ENCODE data around the gene SGCD.

Gene SGCD

GRCh38 chr5:156444753-156445291 lies 117.9 kb downstream of the SGCD start:
- no peaks in the 10 kb centered on the region for H3K36me3 ChIP-seq (ENCODE audit: insufficient read depth, low read length)
- no peaks in the 10 kb centered on the region for H3K27me3 ChIP-seq (ENCODE audit: insufficient read depth, low read length, poor library complexity, severe bottlenecking)
- H2AFZ ChIP-seq (ENCODE audit: low read length), result no peak overlapping the region
- TF ChIP-seq CTCF (conservative IDR thresholded peaks at IDR 0.05; ENCODE audit: low read length), result no peak
- no peaks in the 10 kb centered on the region for H3F3A ChIP-seq (ENCODE audit: low read depth)
- no peaks in the 10 kb centered on the region for H3K4me1 ChIP-seq (ENCODE audit: insufficient read depth, low read length, poor library complexity, severe bottlenecking)
- no peak overlapping the region for H3K4me3 ChIP-seq (ENCODE audit: low read length, poor library complexity, severe bottlenecking)
- H3K9me2 ChIP-seq (replicated peaks; ENCODE audit: low read depth, low read length), result no peaks in the 10 kb centered on the region
- no peaks in the 10 kb centered on the region for H4K20me1 ChIP-seq (ENCODE audit: insufficient read depth, low read length, poor library complexity, severe bottlenecking)
- no peaks in the 10 kb centered on the region for H3K9me3 ChIP-seq (ENCODE audit: insufficient read depth, low read depth, low read length)
- H3K4me2 ChIP-seq (ENCODE audit: low read depth, low read length, poor library complexity, severe bottlenecking), result no peak overlapping the region
- no peak overlapping the region for H3K9ac ChIP-seq (ENCODE audit: low read depth, low read length, poor library complexity, severe bottlenecking)
- no peaks in the 10 kb centered on the region for H3K79me2 ChIP-seq (ENCODE audit: insufficient read depth, low read length)

GRCh38 chr5:156446526-156446925 lies 119.6 kb downstream of the SGCD start:
- no peak overlapping the region for H3K4me2 ChIP-seq (ENCODE audit: low read depth, low read length, poor library complexity, severe bottlenecking)
- H2AFZ ChIP-seq (ENCODE audit: low read length), result no peak overlapping the region
- H3K36me3 ChIP-seq (ENCODE audit: insufficient read depth, low read length), result no peaks in the 10 kb centered on the region
- H3K27me3 ChIP-seq (ENCODE audit: insufficient read depth, low read length, poor library complexity, severe bottlenecking), result no peaks in the 10 kb centered on the region
- H3K79me2 ChIP-seq (ENCODE audit: insufficient read depth, low read length), result no peaks in the 10 kb centered on the region
- H3F3A ChIP-seq (ENCODE audit: low read depth), result no peaks in the 10 kb centered on the region
- H3K9ac ChIP-seq (ENCODE audit: low read depth, low read length, poor library complexity, severe bottlenecking), result no peak overlapping the region
- no peaks in the 10 kb centered on the region for H3K9me2 ChIP-seq (replicated peaks; ENCODE audit: low read depth, low read length)
- H3K4me1 ChIP-seq (ENCODE audit: insufficient read depth, low read length, poor library complexity, severe bottlenecking), result no peaks in the 10 kb centered on the region
- H3K4me3 ChIP-seq (ENCODE audit: low read length, poor library complexity, severe bottlenecking), result no peak overlapping the region
- H3K9me3 ChIP-seq (ENCODE audit: insufficient read depth, low read depth, low read length), result no peaks in the 10 kb centered on the region
- no peaks in the 10 kb centered on the region for H4K20me1 ChIP-seq (ENCODE audit: insufficient read depth, low read length, poor library complexity, severe bottlenecking)
- TF ChIP-seq CTCF (conservative IDR thresholded peaks at IDR 0.05; ENCODE audit: low read length) (no peak), EZH2phosphoT487 (IDR thresholded peaks at IDR 0.05; ENCODE audit: borderline replicate concordance) (no peak)

DNA sequence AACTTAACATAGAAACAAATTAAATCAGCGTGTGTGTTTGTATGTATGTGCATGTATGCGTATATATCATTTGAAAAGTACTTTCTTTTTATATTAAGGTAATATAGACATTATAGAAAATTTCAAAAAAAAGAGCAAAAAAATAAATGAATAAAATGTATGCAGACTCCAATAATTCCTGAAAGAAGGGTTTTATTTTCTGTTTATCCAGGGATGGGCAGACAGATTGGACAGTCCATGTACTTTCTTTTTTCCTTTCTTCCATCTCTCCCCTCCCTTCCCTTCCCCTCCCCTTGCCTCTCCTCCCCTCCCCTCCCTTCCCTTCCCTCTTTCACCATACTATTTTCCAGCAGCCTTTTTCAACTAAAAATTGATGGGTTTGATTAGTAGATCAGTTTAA lies 123.8 kb downstream of the SGCD start:
- no peak overlapping the region for H2AFZ ChIP-seq (ENCODE audit: low read length)
- H3K79me2 ChIP-seq (ENCODE audit: insufficient read depth, low read length), result no peaks in the 10 kb centered on the region
- no peak overlapping the region for H3K4me3 ChIP-seq (ENCODE audit: low read length, poor library complexity, severe bottlenecking)
- H3K4me2 ChIP-seq (ENCODE audit: low read depth, low read length, poor library complexity, severe bottlenecking), result no peak overlapping the region
- TF ChIP-seq CTCF (conservative IDR thresholded peaks at IDR 0.05; ENCODE audit: low read length) (no peak), EZH2phosphoT487 (IDR thresholded peaks at IDR 0.05; ENCODE audit: borderline replicate concordance) (no peak)
- no peak overlapping the region for H3K9ac ChIP-seq (ENCODE audit: low read depth, low read length, poor library complexity, severe bottlenecking)
- H4K20me1 ChIP-seq (ENCODE audit: insufficient read depth, low read length, poor library complexity, severe bottlenecking), result no peaks in the 10 kb centered on the region
- H3K36me3 ChIP-seq (ENCODE audit: insufficient read depth, low read length), result no peaks in the 10 kb centered on the region
- no peaks in the 10 kb centered on the region for H3K9me2 ChIP-seq (replicated peaks; ENCODE audit: low read depth, low read length)
- no peaks in the 10 kb centered on the region for H3K27me3 ChIP-seq (ENCODE audit: insufficient read depth, low read length, poor library complexity, severe bottlenecking)
- no peaks in the 10 kb centered on the region for H3F3A ChIP-seq (ENCODE audit: low read depth)
- H3K4me1 ChIP-seq (ENCODE audit: insufficient read depth, low read length, poor library complexity, severe bottlenecking), result no peaks in the 10 kb centered on the region
- H3K9me3 ChIP-seq (ENCODE audit: insufficient read depth, low read depth, low read length), result no peaks in the 10 kb centered on the region

All from Loucy (cell line).